ENCODE data around the gene LRRFIP1. TPM values are rescaled to one million over a fixed set of nuclear protein-coding genes. Genes with fewer than 3 reads are reported as not detected.

LRRFIP1 gene
- total and polyA plus RNA-seq, 7 donors: 42.3 to 108 (median 91.9) TPM

DNA sequence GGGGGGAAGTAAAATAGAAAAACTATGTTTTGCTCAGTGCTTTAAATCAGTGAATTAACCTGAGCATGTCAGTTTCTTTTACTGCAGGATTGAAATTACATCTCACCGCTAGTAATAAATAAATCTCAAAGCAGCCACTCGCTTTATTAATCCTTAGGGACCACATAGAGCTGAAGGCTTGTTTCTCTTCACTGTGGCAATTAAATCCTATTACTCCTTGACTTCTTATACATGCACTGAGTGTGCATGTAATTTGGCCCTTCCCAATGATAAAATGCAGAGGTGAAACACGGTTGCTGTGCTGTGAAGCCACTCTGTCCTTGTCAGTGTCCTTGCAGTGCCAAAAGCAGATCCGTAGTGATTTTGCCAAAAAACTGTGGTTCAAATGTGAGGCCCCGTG is 94.1 kb downstream of the LRRFIP1 start:
- 24 to 48% (median 25%) methylated on average over 5 of the region's 5 CpGs for WGBS, 3 donors
- intact Hi-C loops (cut with DNase I): no loop called here

DNA sequence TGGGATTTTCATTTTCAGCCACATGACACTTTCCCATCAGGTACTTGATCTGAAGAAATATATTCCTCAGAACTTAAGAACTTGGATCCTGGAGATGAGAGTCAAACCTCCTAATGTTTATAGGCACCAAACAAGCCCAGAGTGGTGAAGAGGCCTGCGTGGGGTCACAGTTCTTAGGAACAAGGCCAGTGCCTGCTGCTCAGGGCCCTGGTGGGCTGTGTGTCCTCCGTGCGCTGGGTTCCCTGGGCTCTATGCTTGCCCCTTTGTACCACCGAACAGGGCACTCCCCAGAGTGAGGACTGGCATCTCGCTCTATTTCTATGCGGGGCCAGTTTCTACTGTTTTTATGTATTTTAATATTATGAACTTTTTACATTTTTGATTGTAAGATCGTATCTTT is 95.2 kb downstream of the LRRFIP1 start:
- H3K9me3 ChIP-seq: no peaks in the 10 kb centered on the region
- peak overlapping the region; percentile 86 for H3K27ac ChIP-seq
- H3K4me3 ChIP-seq: no peak overlapping the region
- peaks cover 0 to 12% of the 10 kb centered on the region in 2 donors for H3K36me3 ChIP-seq (ENCODE audit: insufficient read depth in 1 of 2, low read depth in 1 of 2)
- peaks cover 79% of the 10 kb centered on the region for H3K4me1 ChIP-seq
- DNase-seq: no peak
- H3K27me3 ChIP-seq (ENCODE audit: insufficient read depth in 3 of 3, low read length in 2 of 3): no peaks in the 10 kb centered on the region
- intact Hi-C loops (cut with DNase I): no loop called here
- no peak for ATAC-seq
- TF ChIP-seq, protein P1, sequence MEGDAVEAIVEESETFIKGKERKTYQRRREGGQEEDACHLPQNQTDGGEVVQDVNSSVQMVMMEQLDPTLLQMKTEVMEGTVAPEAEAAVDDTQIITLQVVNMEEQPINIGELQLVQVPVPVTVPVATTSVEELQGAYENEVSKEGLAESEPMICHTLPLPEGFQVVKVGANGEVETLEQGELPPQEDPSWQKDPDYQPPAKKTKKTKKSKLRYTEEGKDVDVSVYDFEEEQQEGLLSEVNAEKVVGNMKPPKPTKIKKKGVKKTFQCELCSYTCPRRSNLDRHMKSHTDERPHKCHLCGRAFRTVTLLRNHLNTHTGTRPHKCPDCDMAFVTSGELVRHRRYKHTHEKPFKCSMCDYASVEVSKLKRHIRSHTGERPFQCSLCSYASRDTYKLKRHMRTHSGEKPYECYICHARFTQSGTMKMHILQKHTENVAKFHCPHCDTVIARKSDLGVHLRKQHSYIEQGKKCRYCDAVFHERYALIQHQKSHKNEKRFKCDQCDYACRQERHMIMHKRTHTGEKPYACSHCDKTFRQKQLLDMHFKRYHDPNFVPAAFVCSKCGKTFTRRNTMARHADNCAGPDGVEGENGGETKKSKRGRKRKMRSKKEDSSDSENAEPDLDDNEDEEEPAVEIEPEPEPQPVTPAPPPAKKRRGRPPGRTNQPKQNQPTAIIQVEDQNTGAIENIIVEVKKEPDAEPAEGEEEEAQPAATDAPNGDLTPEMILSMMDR (IDR thresholded peaks at IDR 0.05): no peak
- 92 to 95% (median 95%) methylated on average over 7 of the region's 7 CpGs for WGBS, 3 donors

More for the DNA sequence above, 94.1 kb downstream of the LRRFIP1 start:
- Histone ChIP-seq H3K4me3 (no peak overlapping the region), H3K27me3 (ENCODE audit: insufficient read depth in 3 of 3, low read length in 2 of 3) (no peaks in the 10 kb centered on the region), H3K4me1 (peaks cover 79% of the 10 kb centered on the region), H3K9me3 (no peaks in the 10 kb centered on the region), H3K36me3 (ENCODE audit: insufficient read depth in 1 of 2, low read depth in 1 of 2) (peaks cover 0 to 12% of the 10 kb centered on the region in 2 donors), H3K27ac (peak overlapping the region; percentile 86)
- ATAC-seq (no peak), DNase-seq (no peak)
- TF ChIP-seq, protein P1 (IDR thresholded peaks at IDR 0.05): no peak

DNA sequence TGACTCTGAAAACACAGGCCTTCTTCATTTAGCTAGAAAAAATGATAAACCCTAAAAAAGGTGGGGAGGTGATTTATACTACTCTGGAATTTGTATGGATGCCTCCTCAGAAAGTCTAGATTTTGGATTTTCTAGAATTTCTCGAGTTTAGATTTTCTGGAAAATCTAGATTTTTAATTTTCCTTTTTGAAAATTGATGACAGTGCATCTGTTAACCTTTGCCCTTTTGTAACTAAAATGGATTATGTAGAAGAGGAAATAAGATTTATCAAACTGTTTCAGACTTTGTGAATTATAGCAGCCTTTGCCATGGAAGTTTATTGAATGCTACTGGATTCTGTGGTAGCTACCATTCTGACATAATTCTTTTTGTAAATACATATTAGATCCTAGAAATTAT is 95.6 kb downstream of the LRRFIP1 start:
- Histone ChIP-seq H3K27ac (peak overlapping the region; percentile 31), H3K27me3 (ENCODE audit: insufficient read depth in 3 of 3, low read length in 2 of 3) (no peaks in the 10 kb centered on the region), H3K36me3 (ENCODE audit: insufficient read depth in 1 of 2, low read depth in 1 of 2) (peaks cover 0 to 12% of the 10 kb centered on the region in 2 donors), H3K4me1 (peaks cover 76% of the 10 kb centered on the region), H3K9me3 (no peaks in the 10 kb centered on the region), H3K4me3 (no peak overlapping the region)
- TF ChIP-seq, protein P1 (IDR thresholded peaks at IDR 0.05): no peak
- WGBS, 3 donors: 75 to 79% (median 78%) methylated on average over 1 of the region's 1 CpG
- ATAC-seq (no peak), DNase-seq (no peak)
- intact Hi-C loops (cut with DNase I): no loop called here

DNA sequence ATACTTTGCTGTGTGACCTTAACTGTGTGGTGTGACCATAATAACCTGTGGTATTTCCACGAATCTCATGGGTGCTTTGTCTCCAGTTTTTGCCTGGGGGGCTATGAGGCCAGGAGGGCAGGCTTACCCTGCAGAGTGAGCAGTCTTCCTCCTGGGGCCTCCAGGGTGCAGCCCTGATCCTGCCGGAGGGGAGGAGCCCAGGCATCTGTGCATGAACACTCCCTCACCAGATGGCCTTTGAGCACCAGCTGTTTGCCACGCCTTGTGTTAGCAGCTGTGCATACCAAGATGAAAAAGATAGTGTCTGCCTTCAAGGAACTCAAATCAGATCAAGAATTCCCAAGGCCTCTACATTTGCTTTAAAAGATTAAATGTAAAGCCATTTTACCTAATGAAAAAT is 96.2 kb downstream of the LRRFIP1 start:
- Histone ChIP-seq H3K27me3 (ENCODE audit: insufficient read depth in 3 of 3, low read length in 2 of 3) (no peaks in the 10 kb centered on the region), H3K36me3 (ENCODE audit: insufficient read depth in 1 of 2, low read depth in 1 of 2) (peaks cover 0 to 7% of the 10 kb centered on the region in 2 donors), H3K4me1 (peaks cover 71% of the 10 kb centered on the region), H3K27ac (peak overlapping the region; percentile 47), H3K9me3 (no peaks in the 10 kb centered on the region), H3K4me3 (no peak overlapping the region)
- intact Hi-C loops (cut with DNase I): no loop called here
- DNase-seq (no peak), ATAC-seq (peak in 2 of 4 donors; percentile 48 to 60)
- WGBS, 3 donors: 27 to 51% (median 33%) methylated on average over 3 of the region's 3 CpGs
- TF ChIP-seq, protein P1 (IDR thresholded peaks at IDR 0.05): no peak

DNA sequence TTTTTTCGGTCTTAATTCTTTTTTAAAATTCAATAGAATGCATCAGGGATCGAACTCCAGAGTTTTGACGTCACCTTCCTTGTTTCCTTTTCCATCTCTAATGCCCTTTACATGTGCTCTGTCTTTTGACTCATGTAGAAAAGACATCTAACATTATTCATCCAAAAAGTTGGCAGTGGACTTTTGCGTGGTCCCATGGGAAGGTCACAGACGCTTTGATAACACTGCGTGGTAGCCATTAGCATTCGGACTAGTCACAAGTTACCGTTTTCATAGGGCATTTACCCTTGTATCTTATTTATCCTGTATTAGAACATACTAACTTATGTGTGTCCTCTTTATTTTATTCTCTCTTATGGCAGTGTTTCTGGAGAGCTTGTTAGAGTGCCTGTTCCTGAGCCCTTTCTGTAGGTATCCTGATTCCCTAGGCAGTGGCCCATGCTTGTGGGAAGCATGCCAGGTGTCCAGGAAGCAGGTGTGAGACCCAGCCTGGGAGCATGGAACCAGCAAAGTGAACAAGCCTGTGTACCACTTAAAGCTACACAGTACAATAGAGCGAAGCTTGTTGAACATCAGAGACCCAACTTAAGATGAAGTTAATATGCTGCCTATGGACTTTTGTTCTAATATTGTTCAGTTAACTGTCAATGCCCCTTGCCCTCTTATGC is 97.6 kb downstream of the LRRFIP1 start:
- Histone ChIP-seq H3K36me3 (ENCODE audit: insufficient read depth in 1 of 2, low read depth in 1 of 2) (peaks cover 0 to 11% of the 10 kb centered on the region in 2 donors), H3K27me3 (ENCODE audit: insufficient read depth in 3 of 3, low read length in 2 of 3) (no peaks in the 10 kb centered on the region), H3K4me1 (peaks cover 69% of the 10 kb centered on the region), H3K27ac (peak overlapping the region; percentile 47), H3K4me3 (no peak overlapping the region), H3K9me3 (no peaks in the 10 kb centered on the region)
- TF ChIP-seq, protein P1 (IDR thresholded peaks at IDR 0.05): no peak
- intact Hi-C loops (cut with DNase I): no loop called here
- DNase-seq (no peak), ATAC-seq (no peak)
- WGBS, 3 donors: 75 to 80% (median 75%) methylated on average over 9 of the region's 9 CpGs

Data from psoas muscle (tissue), 8 donors.